GM18526 (cell line): Measurements from ENCODE around the gene RYR3.

ENCODE experiments used
- POLR2A ChIP-seq: IDR thresholded peaks from 3 replicates; pipeline ENCODE4 v1.6.1; 2011; ENCODE audit not compliant: insufficient read length; ENCODE audit errors: extremely low read depth

RYR3 gene

DNA sequence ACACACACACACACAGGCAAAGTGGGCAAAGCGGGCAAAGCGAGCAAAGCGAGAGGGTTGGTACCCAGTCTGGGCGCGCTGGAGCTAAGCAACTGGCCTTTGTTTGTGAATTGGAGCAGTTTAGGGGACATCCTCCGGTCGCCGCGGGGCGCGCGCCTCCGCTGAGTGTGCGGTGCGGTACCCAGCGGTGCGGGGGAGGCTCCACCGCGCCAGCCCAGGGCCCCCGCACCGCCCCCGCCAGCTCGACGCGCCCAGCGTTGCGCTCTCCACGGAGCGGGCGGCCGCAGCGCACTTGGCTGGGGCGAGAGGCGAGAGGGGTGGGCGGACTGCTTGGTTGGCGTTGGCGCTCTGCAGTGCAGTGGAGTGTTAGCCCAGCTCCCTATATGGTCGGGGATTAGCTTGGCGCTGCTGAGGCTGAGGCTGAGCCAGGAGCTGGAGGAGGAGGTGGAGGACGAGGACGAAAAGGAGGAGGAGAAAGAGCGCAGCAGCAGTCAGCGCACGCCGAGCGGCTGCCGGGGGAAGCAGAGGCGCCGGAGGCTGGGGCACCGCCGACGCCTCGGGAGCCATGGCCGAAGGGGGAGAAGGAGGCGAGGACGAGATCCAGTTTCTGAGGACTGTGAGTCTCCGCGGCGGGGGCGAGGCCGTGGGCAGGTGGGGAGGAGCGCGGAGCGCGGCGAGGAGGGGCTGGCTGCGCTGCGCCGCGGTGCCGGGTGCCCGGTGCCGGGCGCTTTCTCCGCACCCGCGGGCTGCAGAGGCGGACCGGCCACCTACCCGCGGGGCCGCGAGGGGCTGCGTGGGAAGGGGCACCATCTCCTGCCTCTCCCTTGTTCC is at the start of gene RYR3:
Gene RYR3, plus strand, starts transcription at position 487 of the 831 bp plus-strand sequence. Its CDS starts 79 bp downstream, at position 566.
- no peak for TF ChIP-seq POLR2A

DNA sequence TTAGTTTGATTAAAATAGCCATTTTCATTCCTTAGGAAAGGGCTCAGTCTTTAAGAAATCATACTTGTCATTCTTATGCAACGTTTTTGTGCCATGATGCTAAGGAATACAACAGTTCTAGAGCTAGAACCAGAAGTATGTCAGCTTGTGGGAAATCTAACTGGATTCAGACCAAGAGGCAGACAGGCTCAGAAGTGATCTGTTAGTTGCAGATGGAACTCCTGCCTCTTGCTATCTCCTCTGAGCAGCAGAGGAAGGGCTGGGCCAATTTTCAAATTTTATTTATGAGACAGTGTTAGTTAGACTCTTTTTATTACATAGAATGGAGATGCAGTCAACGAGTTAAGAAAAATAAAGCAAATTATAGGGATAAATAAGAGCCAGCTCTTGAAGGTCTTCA is 48.5 kb upstream of the RYR3 start:
- no peak for TF ChIP-seq POLR2A

DNA sequence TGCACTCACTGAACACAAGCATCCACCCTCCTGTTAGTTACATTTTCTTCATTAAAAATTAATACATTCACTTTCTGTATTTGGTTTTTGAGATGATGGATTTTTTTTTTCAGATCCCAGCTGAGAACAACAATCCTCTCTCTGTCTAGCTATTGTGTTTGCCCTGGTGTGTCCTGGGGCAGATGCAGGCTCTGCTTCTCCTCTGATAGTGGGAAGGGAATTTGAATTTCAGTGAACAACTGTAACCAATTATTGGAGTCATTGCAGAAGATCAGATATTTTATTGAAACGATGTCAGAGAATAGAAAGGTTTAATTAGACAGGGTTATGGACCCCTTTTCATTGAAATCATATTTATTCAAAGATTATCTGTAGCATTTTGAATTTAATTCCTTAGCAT is 33.1 kb upstream of the RYR3 start:
- no peak for TF ChIP-seq POLR2A

DNA sequence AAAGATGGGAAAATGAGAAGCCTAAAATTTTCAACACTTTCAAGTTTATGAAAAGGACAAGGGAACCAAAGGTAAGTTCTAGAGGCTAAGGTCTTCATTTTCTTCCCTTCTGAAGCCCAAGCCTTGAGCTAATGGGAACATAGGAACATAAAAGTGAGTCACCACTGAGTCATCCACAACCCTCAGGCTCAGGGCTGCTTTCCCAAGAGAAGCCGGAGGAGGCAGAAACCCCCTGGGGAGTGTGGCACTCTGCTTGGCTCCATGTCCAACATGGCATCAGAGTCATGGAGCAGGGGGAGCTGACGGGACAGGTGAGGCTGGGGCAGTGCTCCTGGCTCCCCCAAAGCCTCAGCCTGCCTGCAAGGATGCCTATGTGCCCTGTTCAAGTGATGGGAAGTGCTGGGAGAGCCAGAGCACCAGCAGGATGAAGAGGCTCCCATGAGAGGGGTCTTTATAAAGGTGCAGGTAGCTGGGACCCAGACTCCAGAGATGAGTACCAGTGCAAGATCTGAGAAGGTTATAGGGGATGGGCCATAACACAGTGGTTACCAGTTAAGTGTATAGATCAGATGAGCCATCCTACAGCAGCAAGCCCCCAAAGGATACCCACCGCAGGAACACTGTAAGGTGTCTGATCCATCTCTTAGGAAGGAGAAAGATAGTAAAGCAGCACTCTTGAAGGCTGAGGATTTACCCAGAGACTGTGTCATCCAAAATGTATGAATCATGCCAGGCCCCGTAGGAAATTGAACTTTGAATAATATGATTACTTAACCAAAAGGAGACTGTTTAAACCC is 31.8 kb upstream of the RYR3 start:
- TF ChIP-seq POLR2A, result no peak

DNA sequence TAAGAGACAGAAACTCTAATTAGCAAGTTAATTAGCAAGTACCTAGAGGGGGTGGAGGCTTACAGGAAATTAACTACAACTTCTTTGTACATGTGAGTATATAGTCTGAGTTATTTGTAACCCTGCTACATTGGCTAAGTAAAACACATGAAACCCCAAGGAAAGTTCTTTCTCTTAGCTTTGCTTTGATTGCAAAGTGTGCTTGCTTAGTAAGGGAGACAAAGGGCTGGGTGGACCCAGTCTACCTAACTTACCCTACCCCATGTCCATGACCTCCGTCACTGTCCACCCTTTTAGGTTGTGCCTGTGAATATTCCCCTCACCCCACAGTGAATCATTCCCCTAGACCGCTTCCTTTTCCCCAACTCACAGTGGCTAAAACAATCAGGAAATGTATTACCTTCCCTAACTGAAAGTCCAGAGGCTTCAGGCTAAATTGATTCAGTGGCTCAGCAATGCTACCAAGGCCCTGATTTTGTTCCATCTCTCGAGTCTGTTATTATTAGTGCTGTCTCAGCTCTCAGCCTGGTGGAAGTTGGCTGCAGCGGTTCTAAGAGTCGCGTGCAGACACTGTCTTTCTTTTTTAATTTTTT is 31.1 kb upstream of the RYR3 start:
- TF ChIP-seq POLR2A, result no peak

DNA sequence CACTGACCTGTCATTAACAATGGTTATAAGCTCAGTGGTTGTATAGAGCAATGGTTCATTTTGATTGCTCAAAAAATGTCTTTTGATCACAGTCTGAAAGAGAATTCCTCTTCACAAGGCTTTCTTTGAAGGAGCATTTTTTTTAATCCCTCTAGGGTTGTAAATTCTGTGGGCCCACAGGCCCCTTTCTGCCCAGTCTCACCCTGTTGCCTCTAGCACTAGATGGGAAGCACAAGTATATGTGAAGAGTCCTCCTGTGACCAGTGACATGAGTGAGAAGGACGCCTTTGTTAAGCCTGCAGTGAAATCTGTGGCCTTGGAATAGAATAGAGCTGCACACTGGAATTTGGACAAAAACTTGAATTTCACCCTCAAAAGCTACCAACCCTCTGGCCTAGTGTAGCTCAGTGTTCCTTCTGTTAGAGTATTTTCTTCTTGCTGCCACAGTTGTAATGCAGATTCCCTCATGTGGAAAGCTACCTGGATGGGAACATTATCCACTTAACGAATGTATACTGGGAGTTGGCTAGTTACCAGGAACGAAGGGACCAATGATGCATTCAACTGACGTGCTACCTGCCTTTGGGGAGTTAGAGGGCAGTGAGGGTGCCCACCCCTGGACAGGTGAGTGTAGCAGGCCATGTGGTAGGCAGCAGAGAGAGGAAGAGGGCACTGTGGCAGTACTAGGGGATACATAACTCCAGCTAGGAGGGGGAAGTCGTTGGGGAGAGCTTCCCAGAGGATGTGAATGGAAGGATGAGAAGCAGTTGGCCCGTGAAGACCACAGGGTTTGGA is 28.3 kb upstream of the RYR3 start:
- TF ChIP-seq POLR2A, result no peak

DNA sequence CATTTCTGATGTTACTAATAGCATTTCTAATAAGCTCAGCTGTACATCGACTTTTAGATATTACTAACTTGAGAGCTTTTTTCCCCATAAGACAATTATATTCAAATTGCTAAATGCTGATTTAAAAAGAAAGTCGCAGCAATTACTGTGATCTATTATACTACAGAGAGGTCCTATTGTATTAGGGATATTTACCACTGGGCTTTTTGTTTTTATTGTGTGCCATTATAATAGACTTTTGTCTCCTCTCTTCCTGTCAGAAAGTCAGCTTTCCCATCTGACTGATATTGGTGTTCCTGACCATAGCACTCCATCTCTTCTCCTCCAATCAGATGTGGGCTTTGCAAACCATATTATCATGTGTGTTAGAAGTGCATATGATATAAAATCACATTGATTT is 27.2 kb upstream of the RYR3 start:
- no peak for TF ChIP-seq POLR2A

DNA sequence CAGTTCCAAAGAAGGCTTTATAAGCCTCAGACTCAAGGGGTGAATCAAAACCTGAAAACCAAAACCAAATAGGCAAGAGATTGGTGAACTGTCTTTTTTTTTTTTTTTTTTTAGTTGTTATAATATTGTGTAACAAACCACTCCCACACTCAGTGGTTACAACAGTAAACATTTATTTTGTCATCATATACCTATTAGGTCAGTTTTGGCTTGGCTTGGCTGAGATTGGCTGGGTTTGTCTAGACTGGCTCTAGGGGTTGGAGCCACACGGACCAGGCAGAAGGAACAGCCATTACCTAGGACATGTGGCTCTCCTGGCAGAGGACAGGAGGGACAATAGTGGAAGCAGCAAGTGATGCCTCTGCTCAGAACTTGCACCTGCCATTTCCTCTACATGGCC is 26.4 kb upstream of the RYR3 start:
- TF ChIP-seq POLR2A, result no peak

DNA sequence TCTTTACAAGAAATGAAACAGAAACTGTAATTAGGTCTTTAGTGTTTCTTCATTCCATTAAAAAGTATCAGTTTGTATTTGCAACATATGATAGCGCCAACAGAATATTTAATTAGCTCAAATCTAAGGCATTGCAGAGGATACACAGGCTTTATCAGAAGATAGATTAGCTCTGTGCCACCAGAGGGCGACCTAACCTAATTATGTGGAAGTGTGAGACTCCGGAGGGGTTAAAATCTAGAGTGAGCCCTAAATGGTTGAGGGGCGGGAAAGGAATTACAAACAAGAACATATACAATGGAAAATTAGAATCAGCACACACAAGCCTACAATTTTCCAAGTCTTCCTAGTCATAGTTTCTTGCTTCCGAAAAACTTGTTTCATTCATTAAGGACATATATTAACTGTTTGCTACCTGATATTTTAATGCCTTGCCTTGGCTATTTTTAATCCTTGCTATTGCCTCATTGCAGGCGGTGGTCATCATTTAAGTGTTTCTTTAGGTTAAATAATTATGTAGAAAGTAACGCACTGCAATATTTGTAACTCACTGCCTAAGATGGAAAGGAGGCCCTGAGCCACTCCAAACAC is 18.0 kb upstream of the RYR3 start:
- TF ChIP-seq POLR2A, result no peak

DNA sequence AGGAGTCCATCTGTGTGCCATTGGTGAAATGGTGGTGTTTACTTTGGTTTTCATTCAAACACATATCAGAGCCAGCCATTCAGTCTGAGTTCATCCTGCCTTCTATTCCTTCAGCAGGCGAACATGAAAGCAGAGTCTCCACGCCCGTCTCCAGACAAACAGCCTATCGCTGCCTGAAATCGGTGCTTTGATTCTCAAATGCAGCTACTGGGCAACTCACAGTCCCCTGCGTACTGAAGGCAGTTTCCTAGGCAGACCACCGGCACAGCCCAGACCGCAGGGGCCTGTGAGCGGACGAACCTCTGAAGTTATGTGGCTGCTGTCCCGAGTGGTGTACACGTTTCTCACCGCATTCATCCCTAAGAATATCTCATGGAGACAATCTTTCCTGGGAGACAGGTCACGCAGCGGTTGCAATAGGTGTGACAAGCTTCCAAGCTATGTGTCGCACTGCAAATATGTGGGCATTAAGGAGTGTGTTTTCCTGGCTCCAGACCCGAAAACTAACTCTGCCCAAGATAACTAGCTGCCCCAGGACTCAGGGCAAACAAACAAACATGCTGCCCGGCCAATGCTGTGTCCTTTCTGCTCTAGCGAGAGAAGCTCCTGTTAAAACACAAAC is 16.9 kb upstream of the RYR3 start:
- TF ChIP-seq POLR2A, result no peak

DNA sequence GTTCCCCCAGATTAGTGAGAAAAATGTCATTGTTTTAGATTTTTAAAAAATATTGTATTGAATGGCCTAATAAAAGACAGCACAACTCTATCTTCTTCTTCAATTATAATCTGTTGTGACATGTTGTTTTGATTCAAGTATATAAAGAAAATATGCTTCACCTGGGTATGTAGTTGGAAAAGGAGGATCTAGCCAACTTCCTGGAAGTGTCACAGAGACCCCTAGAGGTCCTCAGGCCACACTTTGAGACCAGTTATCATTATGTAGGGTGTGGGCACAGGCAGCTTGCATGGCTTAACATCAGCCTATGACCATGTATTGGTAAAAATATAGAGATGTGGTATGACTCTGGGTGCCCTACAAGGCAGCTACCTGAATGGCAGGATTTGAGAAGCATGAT is 14.7 kb upstream of the RYR3 start:
- TF ChIP-seq POLR2A, result no peak

DNA sequence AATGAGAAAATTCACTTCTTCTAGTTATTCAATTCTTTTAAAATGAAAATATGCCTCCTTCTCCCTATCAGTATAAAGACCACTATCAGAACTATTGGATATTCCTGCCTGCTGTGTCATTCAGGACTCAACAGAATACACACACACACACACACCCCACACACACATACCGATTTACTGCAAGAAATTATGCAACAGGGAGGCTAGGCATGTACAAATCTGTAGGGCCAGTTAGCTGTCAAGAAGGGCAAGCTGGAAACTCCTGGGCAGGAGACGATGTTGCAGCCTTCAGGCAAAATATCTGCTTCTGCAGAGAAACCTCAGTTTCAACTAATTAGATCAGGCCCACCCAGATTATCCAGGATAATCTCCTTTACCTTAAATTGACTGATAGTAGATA is 13.9 kb upstream of the RYR3 start:
- no peak for TF ChIP-seq POLR2A

DNA sequence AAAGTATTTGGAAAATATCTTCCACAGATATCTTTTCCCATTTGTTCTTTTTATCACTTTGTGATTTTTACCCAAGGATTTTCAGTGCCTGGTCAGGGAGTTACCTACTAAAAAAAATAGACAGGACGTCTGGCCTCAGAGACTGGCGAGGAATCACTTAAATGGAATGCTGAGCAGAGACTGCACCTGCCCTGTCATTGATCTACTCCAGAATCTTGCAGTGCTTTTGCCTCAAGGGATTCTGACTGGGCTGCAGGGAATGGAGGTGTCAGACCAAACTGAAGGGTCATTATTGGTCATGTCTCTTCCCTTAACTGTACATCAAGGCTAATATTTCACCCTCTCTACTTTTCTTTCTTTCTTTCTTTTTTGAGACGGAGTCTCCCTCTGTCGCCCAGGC is 12.1 kb upstream of the RYR3 start:
- TF ChIP-seq POLR2A, result no peak

DNA sequence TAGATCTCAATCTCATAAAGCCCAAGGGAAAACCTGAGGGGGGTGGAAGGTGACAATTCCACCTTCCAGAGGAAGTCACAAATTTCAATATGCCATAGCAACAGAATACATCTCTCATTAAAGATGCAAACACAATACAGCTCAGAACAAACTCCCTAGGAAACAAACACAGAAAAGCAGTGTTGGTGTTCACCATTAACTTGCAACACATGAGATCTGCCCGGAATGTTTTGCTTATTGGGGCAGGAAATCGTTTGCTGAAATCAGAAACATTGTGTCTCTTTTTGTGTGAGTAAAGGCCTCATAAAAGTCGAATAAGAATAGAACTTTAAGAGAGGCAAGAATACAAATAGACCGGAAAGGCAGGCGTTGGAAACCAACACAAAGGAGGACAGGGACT is 5.8 kb upstream of the RYR3 start:
- TF ChIP-seq POLR2A, result no peak

DNA sequence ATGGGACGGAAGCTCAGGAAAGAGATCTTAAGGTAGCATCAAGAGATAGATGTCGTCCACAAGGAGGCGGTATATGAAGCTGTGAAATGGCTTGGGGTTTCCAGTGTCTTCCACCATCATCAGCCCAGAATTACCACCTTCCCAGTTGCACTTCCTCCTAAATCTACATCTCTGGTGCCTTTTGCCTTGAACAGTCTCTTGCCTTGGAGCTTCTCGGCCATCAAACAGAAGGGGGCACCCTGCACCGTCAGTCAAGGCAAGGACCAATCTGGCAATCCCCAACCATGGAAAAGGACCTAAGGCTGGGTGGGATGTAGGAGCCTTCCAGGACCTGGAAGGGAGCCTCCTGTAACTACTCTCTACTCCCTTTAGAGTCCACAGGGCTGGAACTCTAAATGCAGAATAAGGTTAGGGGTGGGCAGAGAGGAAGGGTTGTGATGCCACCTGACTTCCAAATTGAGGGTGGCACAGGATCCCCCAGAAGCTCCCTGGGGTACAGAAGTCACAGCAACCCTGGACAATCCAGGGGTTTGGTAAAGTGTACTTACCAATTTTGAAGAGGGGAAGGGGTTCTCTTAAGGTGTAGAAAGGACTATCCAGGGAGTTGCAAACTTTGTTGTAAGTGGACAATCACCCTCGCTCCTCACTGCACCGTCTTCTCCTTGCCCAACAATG is 1.0 kb upstream of the RYR3 start:
- no peak for TF ChIP-seq POLR2A
